Ascending aorta (tissue), 2 donors: ENCODE measurements around the gene DNAJC18. TPM values are rescaled to one million over a fixed set of nuclear protein-coding genes. Genes with fewer than 3 reads are reported as not detected.

ENCODE experiments used
- DNase-seq, 2 donors: peaks; one replicate each; pipeline ENCODE4 v3.0.0-alpha.2; 2019; ENCODE audit warnings: low spot score in 2 of 2
- H3K27ac ChIP-seq, 2 donors: fragments of 200-600 bp; sonication (generic); one replicate each; pipeline ENCODE4 v1.5.1; 2016 to 2017; ENCODE audit warnings: mild to moderate bottlenecking in 1 of 2
- H3K27me3 ChIP-seq: fragments of 200-600 bp; sonication (generic); one replicate; pipeline ENCODE4 v1.5.1; 2017
- H3K36me3 ChIP-seq, 2 donors: fragments of 200-600 bp; sonication (generic); one replicate each; pipeline ENCODE4 v1.5.1; 2016
- H3K4me1 ChIP-seq, 2 donors: fragments of 200-600 bp; sonication (generic); one replicate each; pipeline ENCODE4 v1.5.1; 2016 to 2017; ENCODE audit warnings: mild to moderate bottlenecking in 1 of 2
- H3K4me3 ChIP-seq, 2 donors: fragments of 200-600 bp; sonication (generic); one replicate each; pipeline ENCODE4 v1.5.1; 2016 to 2017; ENCODE audit warnings: mild to moderate bottlenecking in 1 of 2
- H3K9me3 ChIP-seq, 2 donors: fragments of 200-600 bp; sonication (generic); one replicate each; pipeline ENCODE4 v1.5.1; 2016
- CTCF ChIP-seq, 3 experiments: fragments of 200-600 bp in 2 of 3; fragments of 450-650 bp in 1 of 3; sonication (generic) in 2 of 3; IDR thresholded peaks; one replicate each; pipeline ENCODE4 v1.5.1; 2016 to 2019; ENCODE audit warnings: antibody characterized with exemption in 3 of 3, mild to moderate bottlenecking in 1 of 3, moderate library complexity in 1 of 3
- intact Hi-C: fragments of 100-400 bp; cut with DNase I; formaldehyde crosslinking; loops from one replicate; pipeline ENCODE4 v1.15.1; 2023
- total RNA-seq: library from RNA; depleted of rRNA; stranded (reverse); fragments of >200 nt; gene quantifications from one replicate; pipeline ENCODE4 v1.1.0, GENCODE V29; 2016

The DNAJC18 gene
- total RNA-seq, 1 donor from 2014 or later, result 8.4 TPM

- DNase-seq, result peak in 1 of 2 donors; percentile 83
- Histone ChIP-seq H3K4me3 (no peak overlapping the region), H3K27ac (peak overlapping the region; percentile 74 to 76), H3K27me3 (no peaks in the 10 kb centered on the region), H3K9me3 (no peaks in the 10 kb centered on the region), H3K36me3 (peaks cover 21 to 40% of the 10 kb centered on the region in 2 donors), H3K4me1 (peaks cover 10 to 36% of the 10 kb centered on the region in 2 donors)
- intact Hi-C loops, result loop anchor here (1.0 kb wide), 1 partner anchor 23 kb away; no protein-coding TSS in a partner anchor
- no peak for TF ChIP-seq CTCF (IDR thresholded peaks at IDR 0.05)
Measured at GRCh38 chr5:139417214-139417613, 22.1 kb downstream of the DNAJC18 start.

GRCh38 chr5:139416651-139417050, 22.7 kb downstream of the DNAJC18 start:
- intact Hi-C loops, result loop anchor here (1.0 kb wide), 1 partner anchor 22 kb away; no protein-coding TSS in a partner anchor
- peak in 1 of 2 donors; percentile 61 for DNase-seq
- H3K4me3 ChIP-seq, result no peak overlapping the region
- peak overlapping the region; percentile 74 to 76 for H3K27ac ChIP-seq
- no peaks in the 10 kb centered on the region for H3K9me3 ChIP-seq
- H3K36me3 ChIP-seq, result peaks cover 20 to 36% of the 10 kb centered on the region in 2 donors
- H3K27me3 ChIP-seq, result no peaks in the 10 kb centered on the region
- no peak for TF ChIP-seq CTCF (IDR thresholded peaks at IDR 0.05)
- H3K4me1 ChIP-seq, result peaks cover 10 to 36% of the 10 kb centered on the region in 2 donors

GRCh38 chr5:139415869-139416268, 23.5 kb downstream of the DNAJC18 start:
- H3K36me3 ChIP-seq, result peaks cover 14 to 28% of the 10 kb centered on the region in 2 donors
- no peaks in the 10 kb centered on the region for H3K27me3 ChIP-seq
- H3K4me3 ChIP-seq, result no peak overlapping the region
- H3K4me1 ChIP-seq, result peaks cover 10 to 40% of the 10 kb centered on the region in 2 donors
- TF ChIP-seq CTCF (IDR thresholded peaks at IDR 0.05), result no peak
- no peak for DNase-seq
- no peaks in the 10 kb centered on the region for H3K9me3 ChIP-seq
- intact Hi-C loops, result no loop called here
- H3K27ac ChIP-seq, result peak overlapping the region; percentile 74 to 76

GRCh38 chr5:139415221-139415861, 24.0 kb downstream of the DNAJC18 start:
- H3K27me3 ChIP-seq, result no peaks in the 10 kb centered on the region
- peak overlapping the region; percentile 74 to 76 for H3K27ac ChIP-seq
- no peaks in the 10 kb centered on the region for H3K9me3 ChIP-seq
- peaks cover 14 to 24% of the 10 kb centered on the region in 2 donors for H3K36me3 ChIP-seq
- no peak for TF ChIP-seq CTCF (IDR thresholded peaks at IDR 0.05)
- peaks cover 10 to 43% of the 10 kb centered on the region in 2 donors for H3K4me1 ChIP-seq
- intact Hi-C loops, result no loop called here
- H3K4me3 ChIP-seq, result no peak overlapping the region
- peak in 1 of 2 donors; percentile 66 for DNase-seq

GRCh38 chr5:139414581-139415130, 24.7 kb downstream of the DNAJC18 start:
- Histone ChIP-seq H3K4me1 (peaks cover 10 to 47% of the 10 kb centered on the region in 2 donors), H3K27me3 (no peaks in the 10 kb centered on the region), H3K9me3 (no peaks in the 10 kb centered on the region), H3K27ac (peak overlapping the region; percentile 74 to 76), H3K4me3 (no peak overlapping the region), H3K36me3 (peaks cover 8 to 17% of the 10 kb centered on the region in 2 donors)
- intact Hi-C loops, result no loop called here
- peak in 1 of 2 donors; percentile 47 for DNase-seq
- no peak for TF ChIP-seq CTCF (IDR thresholded peaks at IDR 0.05)
